ENCODE results near the gene POLR2E.

DNA sequence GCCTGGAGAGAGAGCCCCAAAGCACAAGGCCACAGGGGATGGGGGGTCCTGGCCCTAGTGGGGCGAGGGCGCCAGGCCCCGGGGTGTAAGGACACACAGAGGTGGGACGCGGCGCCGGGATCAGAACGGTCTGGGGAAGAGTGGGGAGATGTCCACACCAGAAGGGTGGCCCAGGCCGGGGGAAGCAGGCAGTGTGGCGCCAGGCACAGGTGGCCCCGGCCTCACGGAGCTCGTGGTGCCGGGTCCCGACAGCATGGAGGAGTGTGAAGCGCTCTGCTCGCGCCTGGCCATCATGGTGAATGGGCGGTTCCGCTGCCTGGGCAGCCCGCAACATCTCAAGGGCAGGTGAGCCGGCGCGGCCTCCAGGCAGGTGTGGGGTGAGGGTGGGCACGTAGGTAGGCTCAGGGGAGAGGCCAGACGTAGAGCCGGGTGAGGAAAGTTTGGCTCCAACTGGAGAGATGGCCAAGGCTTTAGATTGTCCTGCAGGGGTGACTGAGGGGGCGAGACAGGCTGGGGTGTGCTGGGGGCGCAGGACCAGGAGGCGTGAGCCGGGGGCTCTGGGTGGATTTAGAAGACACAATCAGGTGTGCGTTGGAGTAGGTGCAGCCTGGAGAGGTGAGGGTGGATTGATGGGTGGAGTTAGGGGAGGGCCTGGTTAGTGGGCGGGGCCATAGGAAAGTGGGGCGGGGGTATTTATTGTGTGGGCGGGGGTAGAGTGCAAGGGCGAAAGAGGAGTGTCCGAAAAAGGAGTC, 31.1 kb downstream of the POLR2E start:
- TF ChIP-seq EZH2 (IDR thresholded peaks at IDR 0.05; ENCODE audit: insufficient read depth, poor library complexity, severe bottlenecking) = no peak
- no peak for TF ChIP-seq EZH2phosphoT487 (IDR thresholded peaks at IDR 0.05; ENCODE audit: insufficient read depth, low read depth)
